ENCODE measurements around the gene CEP95. TPM values are rescaled to one million over a fixed set of nuclear protein-coding genes. Genes with fewer than 3 reads are reported as not detected.

The CEP95 gene
- total and polyA plus RNA-seq, 2 of the 13 experiments (the other 11 are each of a cell fraction or from before 2014, with no cell fraction given): 65.9 to 68.8 TPM

DNA sequence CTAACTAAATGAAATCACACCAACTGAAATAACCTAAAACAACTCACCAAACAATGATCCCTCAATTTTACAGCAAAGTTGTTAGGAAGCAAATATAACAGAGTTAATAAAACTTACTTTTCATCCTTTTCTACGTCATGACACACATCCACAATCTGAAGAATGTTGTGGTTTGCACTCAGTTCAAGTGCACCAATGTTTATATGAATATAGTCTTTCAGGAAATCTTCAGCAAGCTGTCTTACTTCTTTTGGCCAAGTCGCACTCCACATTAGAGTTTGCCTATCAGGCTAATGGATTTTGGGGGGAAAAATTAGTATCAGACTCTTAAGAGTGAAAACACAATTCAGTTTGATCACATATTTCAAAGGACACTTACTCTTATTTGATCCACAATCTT, 4.0 kb upstream of the CEP95 start:
- in situ Hi-C loops (cut with HindIII; ENCODE audit: extremely low pct_ligation_motif_present, low pct_unique_long_range_greater_than_20kb): loop anchor here (10.0 kb wide), 1 partner anchor 658 kb away; the partner anchor contains the start of gene SMARCD2
- Histone ChIP-seq H3K4me2 (ENCODE audit: low read depth, low read length) (no peak overlapping the region), H4K20me1 (ENCODE audit: insufficient read depth, low read length) (peaks cover 62% of the 10 kb centered on the region), H2AFZ (ENCODE audit: low read length) (no peak overlapping the region), H3K4me3 (replicated peaks in 1 of 3; ENCODE audit: insufficient read depth in 1 of 3, low read depth in 2 of 3, low read length in 3 of 3) (no peak overlapping the region), H3K27me3 (ENCODE audit: control insufficient read depth in 1 of 2, insufficient read depth in 2 of 2, low read length in 2 of 2) (peaks cover 0 to 3% of the 10 kb centered on the region in 2 experiments; a peak in 1 of 5 replicates), H3K36me3 (replicated peaks in 1 of 2; ENCODE audit: control insufficient read depth in 1 of 2, insufficient read depth in 2 of 2, low read length in 2 of 2) (peaks cover 26 to 56% of the 10 kb centered on the region in 2 experiments), H3K4me1 (ENCODE audit: insufficient read depth, low read length) (peaks cover 68% of the 10 kb centered on the region), H3K27ac (ENCODE audit: extremely low read length, insufficient read depth, low read length) (no peak overlapping the region), H3K9me3 (ENCODE audit: low read length) (no peaks in the 10 kb centered on the region), H3K9ac (ENCODE audit: insufficient read depth, low read depth, low read length) (no peak overlapping the region), H3K79me2 (ENCODE audit: insufficient read depth, low read length) (peaks cover 43% of the 10 kb centered on the region)
- BruUV-seq (replicated peaks): no TSS peak
- intact Hi-C loops (cut with micrococcal nuclease; ENCODE audit: unreplicated experiment): no loop called here
- FAIRE-seq (no peak), ATAC-seq (no peak), DNase-seq (ENCODE audit: low spot score) (no peak)
- ChIA-PET CTCF (ENCODE audit: low intra/inter-chr PET ratio, low total read pairs) (no interaction called here), POLR2A (no interaction called here)
- WGBS (ENCODE audit: low lambda C conversion rate): 100% methylated on average over 2 of the region's 2 CpGs
- TF ChIP-seq AGO2 (optimal IDR thresholded peaks at IDR 0.05; ENCODE audit: low read depth, low read length): peak; percentile 39
- TF ChIP-seq, protein P1, sequence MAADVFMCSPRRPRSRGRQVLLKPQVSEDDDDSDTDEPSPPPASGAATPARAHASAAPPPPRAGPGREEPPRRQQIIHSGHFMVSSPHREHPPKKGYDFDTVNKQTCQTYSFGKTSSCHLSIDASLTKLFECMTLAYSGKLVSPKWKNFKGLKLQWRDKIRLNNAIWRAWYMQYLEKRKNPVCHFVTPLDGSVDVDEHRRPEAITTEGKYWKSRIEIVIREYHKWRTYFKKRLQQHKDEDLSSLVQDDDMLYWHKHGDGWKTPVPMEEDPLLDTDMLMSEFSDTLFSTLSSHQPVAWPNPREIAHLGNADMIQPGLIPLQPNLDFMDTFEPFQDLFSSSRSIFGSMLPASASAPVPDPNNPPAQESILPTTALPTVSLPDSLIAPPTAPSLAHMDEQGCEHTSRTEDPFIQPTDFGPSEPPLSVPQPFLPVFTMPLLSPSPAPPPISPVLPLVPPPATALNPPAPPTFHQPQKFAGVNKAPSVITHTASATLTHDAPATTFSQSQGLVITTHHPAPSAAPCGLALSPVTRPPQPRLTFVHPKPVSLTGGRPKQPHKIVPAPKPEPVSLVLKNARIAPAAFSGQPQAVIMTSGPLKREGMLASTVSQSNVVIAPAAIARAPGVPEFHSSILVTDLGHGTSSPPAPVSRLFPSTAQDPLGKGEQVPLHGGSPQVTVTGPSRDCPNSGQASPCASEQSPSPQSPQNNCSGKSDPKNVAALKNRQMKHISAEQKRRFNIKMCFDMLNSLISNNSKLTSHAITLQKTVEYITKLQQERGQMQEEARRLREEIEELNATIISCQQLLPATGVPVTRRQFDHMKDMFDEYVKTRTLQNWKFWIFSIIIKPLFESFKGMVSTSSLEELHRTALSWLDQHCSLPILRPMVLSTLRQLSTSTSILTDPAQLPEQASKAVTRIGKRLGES (CRISPR knock-in tag; IDR thresholded peaks at IDR 0.05; ENCODE audit: borderline replicate concordance): no peak
- 0 out of 2 replicates have a peak, but pooled peaks have one; percentile 19 for TF ChIP-seq RBFOX2 (IDR thresholded peaks at IDR 0.05; ENCODE audit: low read depth, low read length)
- TF ChIP-seq ZNF589 (CRISPR knock-in tag; conservative IDR thresholded peaks at IDR 0.05): 0 out of 2 replicates have a peak, but pooled peaks have one; percentile 30
- TF ChIP-seq DNMT3B (CRISPR knock-in tag; conservative IDR thresholded peaks at IDR 0.05): no peak
- TF ChIP-seq NFRKB (IDR thresholded peaks at IDR 0.05): no peak

All from HepG2 (cell line).